GM18870 (cell line): ENCODE data around the gene SLC16A3.

Experiments used
- ATAC-seq: cut with Tn5 transposase; IDR thresholded peaks from one replicate; pipeline ENCODE4 v1.9.1; 2021; ENCODE audit warnings: moderate library complexity; ENCODE audit not compliant: unreplicated experiment

The SLC16A3 gene

GRCh38 chr17:82235056-82235774 lies 6.4 kb downstream of the SLC16A3 start:
- ATAC-seq: no peak

- ATAC-seq: no peak
Observed at GRCh38 chr17:82235775-82236141, 6.9 kb downstream of the SLC16A3 start.

GRCh38 chr17:82236142-82236971 lies 7.5 kb downstream of the SLC16A3 start:
- ATAC-seq: no peak

GRCh38 chr17:82237083-82237745 lies 8.4 kb downstream of the SLC16A3 start:
- ATAC-seq: no peak

GRCh38 chr17:82237746-82238471 lies 9.1 kb downstream of the SLC16A3 start:
- no peak for ATAC-seq

GRCh38 chr17:82238472-82239201 lies 9.8 kb downstream of the SLC16A3 start:
- no peak for ATAC-seq

GRCh38 chr17:82239401-82239925 lies 10.6 kb downstream of the SLC16A3 start:
- no peak for ATAC-seq

GRCh38 chr17:82239926-82240505 lies 11.2 kb downstream of the SLC16A3 start:
- no peak for ATAC-seq

GRCh38 chr17:82240506-82241182 lies 11.8 kb downstream of the SLC16A3 start:
- no peak for ATAC-seq

- ATAC-seq: no peak
Observed at GRCh38 chr17:82241183-82241925, 12.5 kb downstream of the SLC16A3 start.

GRCh38 chr17:82241926-82242697 lies 13.3 kb downstream of the SLC16A3 start:
- ATAC-seq: no peak

GRCh38 chr17:82242698-82242976 lies 13.8 kb downstream of the SLC16A3 start:
- ATAC-seq: no peak

- ATAC-seq: no peak
Observed at GRCh38 chr17:82242977-82243647, 14.3 kb downstream of the SLC16A3 start.

- ATAC-seq: no peak
Observed at GRCh38 chr17:82243648-82244412, 15.0 kb downstream of the SLC16A3 start.

GRCh38 chr17:82244413-82245133 lies 15.7 kb downstream of the SLC16A3 start:
- no peak for ATAC-seq
